PC-3 (cell line): ENCODE results near the gene KCNE1. TPM values are rescaled to one million over a fixed set of nuclear protein-coding genes. Genes with fewer than 3 reads are reported as not detected.

Experiments
- ATAC-seq: fragments of 200-7000 bp; cut with Tn5 transposase; 2 replicates; pipeline ENCODE4 v1.9.1; 2020; ENCODE audit warnings: mild to moderate bottlenecking, moderate library complexity
- BruUV-seq: library from RNA; stranded (reverse); fragments of 400-500 nt; replicated peaks from 2 replicates; lab custom pipeline; 2021; lab: Mats Ljungman, UMichigan
- CTCF ChIA-PET: fragments of 300-600 bp; sonication (Branson Sonifier 250); formaldehyde crosslinking; loops from one replicate; lab custom pipeline; 2022; ENCODE audit warnings: antibody characterized with exemption; lab: Charles Lee
- POLR2A ChIA-PET: fragments of 300-600 bp; sonication (Branson Sonifier 250); formaldehyde crosslinking; loops from one replicate; lab custom pipeline; 2022; ENCODE audit warnings: antibody characterized with exemption; ENCODE audit not compliant: unreplicated experiment; lab: Charles Lee
- DNase-seq: peaks from one replicate; pipeline ENCODE4 v3.0.0-alpha.2; 2015
- H2AFZ ChIP-seq: fragments of 300-600 bp; sonication (generic); 2 replicates; pipeline ENCODE4 v1.6.0; 2016; ENCODE audit warnings: antibody characterized with exemption, low read length
- H3F3A ChIP-seq: fragments of 300-600 bp; sonication (generic); one replicate; pipeline ENCODE4 v1.6.0; 2017; ENCODE audit warnings: antibody characterized with exemption, low read length, control low read depth, mild to moderate bottlenecking; ENCODE audit not compliant: unreplicated experiment
- H3K27ac ChIP-seq: fragments of 300-600 bp; sonication (generic); 2 replicates; pipeline ENCODE4 v1.5.1; 2016; ENCODE audit warnings: mild to moderate bottlenecking, low read length
- H3K27me3 ChIP-seq: fragments of 300-600 bp; sonication (generic); 2 replicates; pipeline ENCODE4 v1.6.1; 2016; ENCODE audit warnings: low read length, mixed read lengths
- H3K36me3 ChIP-seq: fragments of 300-600 bp; sonication (generic); 2 replicates; pipeline ENCODE4 v1.6.1; 2016; ENCODE audit warnings: low read depth, mixed run types, low read length, mixed read lengths
- H3K4me1 ChIP-seq: fragments of 300-600 bp; sonication (generic); 2 replicates; pipeline ENCODE4 v1.5.1; 2016; ENCODE audit warnings: low read length; ENCODE audit not compliant: insufficient read depth
- H3K4me2 ChIP-seq: fragments of 300-600 bp; sonication (generic); 2 replicates; pipeline ENCODE4 v1.6.0; 2016; ENCODE audit warnings: low read length
- H3K4me3 ChIP-seq: fragments of 300-600 bp; sonication (generic); 2 replicates; pipeline ENCODE4 v1.5.1; 2016; ENCODE audit warnings: mild to moderate bottlenecking, low read length, mixed read lengths
- H3K79me2 ChIP-seq: fragments of 300-600 bp; sonication (generic); 2 replicates; pipeline ENCODE4 v1.6.1; 2017; ENCODE audit warnings: low read length, mixed read lengths
- H3K9ac ChIP-seq: fragments of 300-600 bp; sonication (generic); 2 replicates; pipeline ENCODE4 v1.6.0; 2016; ENCODE audit warnings: mild to moderate bottlenecking, low read length
- H3K9me2 ChIP-seq: fragments of 300-600 bp; sonication (generic); replicated peaks from 2 replicates; pipeline ENCODE4 v1.6.1; 2016; ENCODE audit warnings: mixed run types, low read length, mixed read lengths
- H3K9me3 ChIP-seq: fragments of 300-600 bp; sonication (generic); 2 replicates; pipeline ENCODE4 v1.6.1; 2016; ENCODE audit warnings: low read length, mixed read lengths
- H4K20me1 ChIP-seq: fragments of 300-600 bp; sonication (generic); 2 replicates; pipeline ENCODE4 v1.6.1; 2016; ENCODE audit warnings: low read length, mixed read lengths
- CTCF ChIP-seq: fragments of 300-600 bp; sonication (generic); conservative IDR thresholded peaks from 2 replicates; pipeline ENCODE4 v1.5.1; 2017; ENCODE audit warnings: antibody characterized with exemption, low read depth, mild to moderate bottlenecking, low read length
- EZH2 ChIP-seq: fragments of 300-600 bp; sonication (generic); IDR thresholded peaks from one replicate; pipeline ENCODE4 v1.6.1; 2017; ENCODE audit warnings: antibody characterized with exemption, mild to moderate bottlenecking, low read length; ENCODE audit not compliant: unreplicated experiment
- EZH2phosphoT487 ChIP-seq: fragments of 300-600 bp; sonication (generic); IDR thresholded peaks from 2 replicates; pipeline ENCODE4 v1.6.1; 2018; ENCODE audit warnings: mild to moderate bottlenecking, antibody characterized with exemption, low read length, borderline replicate concordance
- intact Hi-C: fragments of 100-400 bp; cut with micrococcal nuclease; formaldehyde crosslinking; loops from 2 replicates; pipeline ENCODE4 v1.9.0; 2023
- total RNA-seq: library from RNA; depleted of rRNA; stranded (reverse); fragments of >200 nt; gene quantifications from 2 replicates; pipeline ENCODE4 v1.2.3, GENCODE V29; 2014

The KCNE1 gene
- total RNA-seq, 1 experiment from 2014 or later = 0.58 TPM

GRCh38 chr21:34520764-34521508 is 8.9 kb upstream of the KCNE1 start:
- no peaks in the 10 kb centered on the region for H3F3A ChIP-seq
- no peak overlapping the region for H3K4me2 ChIP-seq
- no peak overlapping the region for H3K4me3 ChIP-seq
- no peak overlapping the region for H3K9ac ChIP-seq
- ChIA-PET CTCF (no interaction called here), POLR2A (no interaction called here)
- H3K4me1 ChIP-seq = peaks cover 11% of the 10 kb centered on the region
- no peaks in the 10 kb centered on the region for H3K27me3 ChIP-seq
- H3K36me3 ChIP-seq = no peaks in the 10 kb centered on the region
- TF ChIP-seq CTCF (no peak), EZH2 (no peak), EZH2phosphoT487 (no peak)
- DNase-seq (no peak), ATAC-seq (no peak)
- peaks cover 12% of the 10 kb centered on the region for H3K79me2 ChIP-seq
- H4K20me1 ChIP-seq = no peaks in the 10 kb centered on the region
- BruUV-seq = no TSS peak
- no peak overlapping the region for H3K27ac ChIP-seq
- H2AFZ ChIP-seq = no peak overlapping the region
- no peaks in the 10 kb centered on the region for H3K9me3 ChIP-seq
- H3K9me2 ChIP-seq = no peaks in the 10 kb centered on the region
- intact Hi-C loops = no loop called here

GRCh38 chr21:34520281-34520680 is 8.3 kb upstream of the KCNE1 start:
- no peaks in the 10 kb centered on the region for H3F3A ChIP-seq
- H2AFZ ChIP-seq = no peak overlapping the region
- peaks cover 4% of the 10 kb centered on the region for H3K4me1 ChIP-seq
- no peaks in the 10 kb centered on the region for H3K36me3 ChIP-seq
- POLR2A ChIA-PET = no interaction called here
- H3K4me2 ChIP-seq = no peak overlapping the region
- no peak for ATAC-seq
- no peaks in the 10 kb centered on the region for H3K9me3 ChIP-seq
- H3K9me2 ChIP-seq = no peaks in the 10 kb centered on the region
- BruUV-seq = no TSS peak
- intact Hi-C loops = no loop called here
- H3K27ac ChIP-seq = no peak overlapping the region
- CTCF ChIA-PET = no interaction called here
- no peak for DNase-seq
- peaks cover 5% of the 10 kb centered on the region for H3K79me2 ChIP-seq
- H3K4me3 ChIP-seq = no peak overlapping the region
- H3K27me3 ChIP-seq = no peaks in the 10 kb centered on the region
- H4K20me1 ChIP-seq = no peaks in the 10 kb centered on the region
- TF ChIP-seq CTCF (no peak), EZH2 (no peak), EZH2phosphoT487 (no peak)
- H3K9ac ChIP-seq = no peak overlapping the region

- TF ChIP-seq CTCF (no peak), EZH2phosphoT487 (no peak), EZH2 (no peak)
- CTCF ChIA-PET = no interaction called here
- Histone ChIP-seq H3K4me2 (no peak overlapping the region), H3K36me3 (no peaks in the 10 kb centered on the region), H3K79me2 (no peaks in the 10 kb centered on the region), H3F3A (no peaks in the 10 kb centered on the region), H3K9ac (no peak overlapping the region), H3K4me3 (no peak overlapping the region), H3K27ac (no peak overlapping the region), H3K4me1 (no peaks in the 10 kb centered on the region), H4K20me1 (no peaks in the 10 kb centered on the region), H3K9me2 (no peaks in the 10 kb centered on the region), H2AFZ (no peak overlapping the region), H3K9me3 (no peaks in the 10 kb centered on the region), H3K27me3 (no peaks in the 10 kb centered on the region)
- BruUV-seq = no TSS peak
- intact Hi-C loops = no loop called here
- no peak for DNase-seq
- ATAC-seq = no peak
- POLR2A ChIA-PET = no interaction called here
Measured at GRCh38 chr21:34519694-34520093, 7.7 kb upstream of the KCNE1 start.
